Stimulated activated CD8-positive, alpha-beta memory T cell treated with anti-CD3 and anti-CD28 coated beads, Interleukin-12 subunit alpha, Interleukin-12 subunit beta, amount 100 ng/mL, for 24 hours (primary cell): Measurements from ENCODE around the gene STAM.
A peak's percentile ranks its signal among the peaks of the same experiment; 100 is the strongest.
"Not testable (repeated sequence)": the region's sequence is repeated elsewhere in the genome, so short reads cannot be mapped to it uniquely, and the experiment has no call there.

Source experiments
- DNase-seq: peaks from one replicate; pipeline ENCODE4 v3.0.0-alpha.2; 2020; ENCODE audit errors: extremely low read depth

The STAM gene

DNA sequence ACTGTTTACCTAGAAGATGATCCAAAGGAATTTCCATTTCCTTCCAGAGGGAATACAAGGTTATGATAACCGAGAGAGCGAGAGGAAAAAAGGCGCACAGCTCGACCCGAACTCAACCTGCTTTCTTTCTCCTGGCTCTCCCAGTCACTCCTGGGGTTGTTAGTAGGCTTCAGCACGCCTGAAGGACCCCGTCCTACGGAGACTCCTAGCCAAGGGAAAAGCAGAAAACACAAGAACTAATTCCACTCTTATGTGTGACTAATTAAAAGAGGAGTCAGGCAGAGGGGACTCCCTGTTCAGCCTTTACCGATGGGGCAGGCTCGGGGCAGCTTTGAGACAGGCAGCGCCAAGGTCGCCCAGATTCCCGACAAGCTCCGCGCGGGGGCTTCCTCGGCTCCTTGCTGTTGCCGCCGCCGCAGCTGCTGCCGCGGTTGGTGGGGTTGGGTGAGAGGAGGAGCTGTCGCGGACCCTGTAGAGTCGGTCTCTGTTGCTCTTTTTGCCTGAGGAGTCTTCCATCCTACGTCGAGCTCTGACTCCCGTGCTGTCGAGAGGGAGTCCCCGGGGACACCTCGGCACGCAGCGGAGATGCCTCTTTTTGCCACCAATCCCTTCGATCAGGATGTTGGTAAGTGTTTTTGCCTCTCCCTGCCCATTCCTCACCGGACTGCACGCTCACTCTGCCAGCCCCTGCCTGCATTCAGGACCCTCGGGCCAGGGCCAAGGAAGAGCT lies at the start of gene STAM:
TSS of gene STAM (plus strand) at position 397 of the 730 bp plus-strand sequence. CDS start at position 586, 189 bp downstream.
- DNase-seq: peak; percentile 78

DNA sequence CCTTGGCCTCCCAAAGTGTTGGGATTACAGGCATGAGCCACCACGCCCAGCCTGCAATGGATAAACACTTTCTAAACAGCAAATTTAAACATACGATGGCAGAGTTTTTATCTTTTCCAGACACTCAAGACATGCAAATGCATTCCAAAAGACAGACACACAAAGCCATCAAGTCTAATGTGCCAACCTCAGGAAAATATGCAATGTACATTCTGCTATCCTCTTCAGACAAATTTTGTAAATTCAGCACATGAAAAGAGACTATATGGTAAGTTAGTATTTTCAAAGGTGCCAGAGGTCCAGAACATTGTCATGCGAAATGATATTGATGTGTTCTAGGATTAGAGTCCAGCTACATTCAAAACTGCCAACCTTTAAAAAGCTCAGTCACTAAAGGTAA lies 46.6 kb upstream of the STAM start:
- no peak for DNase-seq

DNA sequence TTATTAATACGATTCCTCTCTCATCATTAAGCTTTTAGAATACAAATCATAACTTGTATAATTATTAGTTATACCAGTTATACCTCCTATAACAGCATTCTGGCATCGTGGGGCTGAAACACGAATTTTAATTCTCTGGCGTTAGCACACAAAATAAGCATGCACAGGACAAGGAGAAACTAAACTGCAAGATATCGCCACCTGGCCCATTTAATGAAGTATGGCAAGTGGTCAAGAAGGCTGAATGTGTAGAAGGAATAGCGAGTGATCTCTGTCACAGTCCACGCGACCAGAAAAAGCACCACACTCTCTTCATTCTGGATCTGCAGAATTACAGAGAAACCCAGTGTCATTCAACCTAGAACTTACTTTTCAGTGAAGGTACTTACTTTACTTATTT lies 44.9 kb upstream of the STAM start:
- no peak for DNase-seq

DNA sequence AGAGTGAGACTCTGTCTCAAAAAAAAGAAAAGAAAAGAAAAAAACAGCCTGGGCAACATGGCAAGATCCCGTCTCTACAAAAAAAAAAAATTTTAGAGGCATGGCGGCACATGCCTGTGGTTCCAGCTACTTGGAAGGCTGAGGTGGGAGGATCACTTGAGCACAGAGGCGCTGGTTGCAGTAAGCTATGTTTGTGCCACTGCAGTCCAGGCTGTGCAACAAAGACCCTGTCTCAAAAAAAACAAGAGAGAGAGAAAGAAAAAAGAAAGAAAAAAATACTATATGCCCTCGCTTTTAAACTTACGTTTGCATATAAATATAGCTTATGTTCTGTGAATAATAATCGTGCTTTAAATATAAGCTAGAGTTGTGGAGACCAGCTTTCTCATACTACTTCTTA lies 38.0 kb upstream of the STAM start:
- no peak for DNase-seq

DNA sequence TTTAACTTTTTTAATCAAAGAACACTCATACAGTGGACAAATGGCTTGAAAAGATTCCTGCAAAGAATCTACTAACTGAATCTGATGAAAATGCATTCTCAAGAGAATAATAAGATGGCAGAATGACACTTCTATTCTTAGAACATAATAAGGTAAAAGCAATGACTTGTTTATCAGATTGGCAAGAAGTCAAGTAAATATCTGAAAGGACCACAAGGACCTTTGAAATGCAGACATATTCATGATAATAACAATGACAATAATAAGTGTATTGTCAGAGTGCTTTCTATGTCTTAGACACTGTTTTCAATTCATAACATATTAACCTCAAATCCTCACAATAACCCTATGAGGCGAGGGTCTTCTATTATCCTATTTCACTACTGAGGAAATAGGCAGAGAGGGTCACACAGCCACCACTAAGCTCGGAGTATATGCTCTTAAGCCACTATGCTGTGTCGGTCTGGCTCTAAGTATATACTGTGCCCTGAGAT lies 37.4 kb upstream of the STAM start:
- no peak for DNase-seq

DNA sequence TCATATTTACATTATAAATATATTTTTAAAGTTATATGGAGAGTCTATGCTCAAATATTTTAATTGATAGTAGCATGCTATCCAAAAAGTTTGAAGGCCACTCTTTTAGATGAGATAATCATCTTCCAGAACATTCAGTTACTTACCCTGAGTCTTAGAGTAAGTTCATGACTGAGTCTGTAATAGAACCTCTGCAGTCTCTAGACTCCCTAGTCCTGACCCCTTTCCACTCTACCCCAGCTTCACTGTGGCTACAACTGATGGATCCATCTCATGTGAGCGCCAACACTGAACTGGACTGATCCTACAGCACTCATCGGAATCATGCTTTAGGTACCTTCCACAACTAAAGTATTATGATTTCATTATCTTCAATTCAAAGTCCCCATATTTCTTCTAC lies 36.9 kb upstream of the STAM start:
- DNase-seq: no peak

DNA sequence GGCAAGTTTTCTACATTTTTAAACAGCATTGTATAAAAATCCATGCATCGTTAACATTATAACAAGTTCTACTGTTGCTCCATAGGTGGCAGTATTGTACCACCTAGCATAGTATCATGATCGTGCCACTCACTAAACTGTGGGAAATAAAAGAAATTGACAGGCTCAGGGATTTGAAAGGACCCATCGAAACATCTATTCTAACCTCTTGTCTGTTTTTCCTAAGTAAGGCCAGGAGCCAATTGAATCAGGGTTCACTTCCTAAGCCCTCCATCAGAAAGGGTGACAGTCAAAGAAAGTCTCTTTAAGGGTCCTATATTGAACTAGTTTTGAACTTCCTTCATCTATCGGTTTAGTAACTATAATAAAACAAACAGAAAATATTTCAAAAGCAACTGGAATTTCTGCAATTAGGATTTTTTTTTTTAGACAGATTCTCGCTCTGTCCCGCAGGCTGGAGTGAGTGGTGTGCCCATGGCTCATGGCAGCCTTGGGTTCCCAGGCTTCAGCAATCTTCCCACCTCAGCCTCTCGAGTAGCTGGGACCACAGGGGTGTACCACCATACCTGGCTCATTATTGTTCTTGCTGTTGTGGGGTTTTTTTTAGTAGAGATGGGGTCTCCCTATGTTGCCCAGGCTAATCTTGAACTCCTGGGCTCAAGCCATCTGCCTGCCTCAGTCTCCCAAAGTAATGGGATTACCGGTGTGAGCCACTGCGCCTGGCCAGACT lies 36.2 kb upstream of the STAM start:
- DNase-seq: no peak

DNA sequence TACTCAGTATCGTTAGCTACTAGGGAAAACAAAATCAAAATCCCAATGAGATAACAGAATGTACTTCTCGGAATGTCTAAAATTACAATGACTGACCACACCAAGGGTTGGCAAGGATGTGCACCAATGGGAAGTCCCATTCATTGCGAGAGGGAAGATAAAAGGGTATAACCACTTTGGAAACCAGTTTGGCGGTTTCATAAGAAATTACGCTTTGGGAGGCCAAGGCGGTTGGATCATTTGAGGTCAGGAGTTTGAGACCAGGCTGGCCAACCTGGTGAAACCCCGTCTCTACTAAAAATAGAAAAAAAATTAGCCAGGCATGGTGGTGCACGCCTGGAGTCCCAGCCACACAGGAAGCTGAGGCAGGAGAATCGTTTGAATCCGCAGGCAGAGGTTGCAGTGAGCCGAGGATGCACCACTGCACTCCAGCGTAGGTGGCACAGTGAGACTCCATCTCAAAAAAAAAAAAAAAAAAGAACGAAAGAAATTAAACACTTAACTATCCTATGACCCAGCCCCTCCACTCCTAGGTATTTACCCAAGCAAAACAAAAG lies 34.4 kb upstream of the STAM start:
- DNase-seq: no peak

DNA sequence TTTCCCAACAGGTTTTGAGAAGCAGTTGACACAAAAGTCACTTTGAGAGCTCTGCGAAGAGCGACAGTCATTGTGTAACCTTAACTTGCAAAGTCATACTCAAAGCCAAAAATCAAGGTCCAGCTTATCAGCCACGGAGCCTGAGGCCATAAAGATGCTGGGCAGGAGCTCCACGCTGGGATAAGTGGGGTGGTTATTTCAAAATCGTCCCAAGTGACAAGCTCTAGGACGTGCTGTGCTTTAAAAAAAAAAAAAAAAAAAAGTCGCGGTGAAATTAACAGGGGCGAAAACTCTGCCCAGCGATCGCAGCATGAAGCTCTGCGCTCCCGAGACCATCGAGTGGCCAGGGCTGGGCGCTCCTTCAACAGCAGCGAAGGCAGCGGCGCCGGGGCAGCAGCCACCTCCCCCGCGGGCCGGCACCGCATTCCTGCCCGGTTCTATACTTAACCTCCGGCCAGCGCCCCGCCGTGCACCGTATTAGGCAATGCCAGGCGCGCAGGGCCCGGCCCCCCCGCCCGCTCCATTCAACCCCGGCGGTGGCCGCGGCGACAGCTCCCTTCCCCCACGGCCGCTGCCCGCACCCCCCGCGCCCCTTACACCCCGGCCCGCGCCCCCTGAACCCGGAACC lies 27.4 kb upstream of the STAM start:
- DNase-seq: no peak

DNA sequence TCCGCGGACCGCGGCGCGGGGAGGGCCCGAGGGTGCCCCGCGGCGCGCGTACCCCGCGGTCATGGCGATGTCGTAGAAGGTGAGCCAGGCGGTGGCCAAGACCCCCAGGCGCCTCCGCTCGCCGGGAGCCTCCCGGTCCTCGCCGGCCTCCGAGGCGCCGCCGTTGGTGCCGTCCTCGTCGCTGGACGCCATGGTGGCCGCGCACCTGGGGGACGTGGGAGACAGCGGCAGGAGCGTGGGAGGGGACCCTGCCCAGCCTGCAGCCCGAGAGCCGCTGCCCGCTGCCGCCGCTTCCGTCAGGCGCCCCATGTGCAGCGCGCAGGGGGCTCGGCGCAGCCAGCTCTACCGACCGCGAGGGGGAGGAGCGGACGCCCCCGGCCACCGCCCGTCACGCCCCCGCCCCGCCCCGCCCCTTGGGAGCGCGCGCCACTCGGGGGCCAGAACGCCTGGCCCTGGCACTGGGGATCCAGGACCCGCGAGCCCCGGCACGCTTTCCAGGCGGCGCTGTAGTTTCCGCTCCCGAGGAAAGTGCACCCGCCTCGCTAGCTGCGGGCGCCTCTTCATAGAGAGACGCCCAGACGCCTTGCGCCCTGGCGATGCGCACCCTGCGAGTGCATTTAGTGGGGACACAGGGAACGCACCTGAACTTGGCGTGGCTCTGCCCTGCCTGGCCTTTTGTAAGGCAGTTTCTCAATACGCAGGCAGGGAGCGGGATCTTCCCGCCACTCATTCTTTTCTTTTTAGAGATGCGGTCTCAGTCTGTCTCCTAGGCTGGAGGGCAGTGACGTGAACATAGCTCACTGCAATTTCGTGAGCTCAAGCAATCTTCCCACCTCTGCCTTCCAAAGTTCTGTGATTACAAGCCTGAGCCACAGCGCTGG lies 26.7 kb upstream of the STAM start, which contains the start of gene HACD1:
TSS of gene HACD1 (minus strand) at position 344 of the 881 bp plus-strand sequence. CDS start at position 309, 35 bp downstream.
- DNase-seq: peak; percentile 12

DNA sequence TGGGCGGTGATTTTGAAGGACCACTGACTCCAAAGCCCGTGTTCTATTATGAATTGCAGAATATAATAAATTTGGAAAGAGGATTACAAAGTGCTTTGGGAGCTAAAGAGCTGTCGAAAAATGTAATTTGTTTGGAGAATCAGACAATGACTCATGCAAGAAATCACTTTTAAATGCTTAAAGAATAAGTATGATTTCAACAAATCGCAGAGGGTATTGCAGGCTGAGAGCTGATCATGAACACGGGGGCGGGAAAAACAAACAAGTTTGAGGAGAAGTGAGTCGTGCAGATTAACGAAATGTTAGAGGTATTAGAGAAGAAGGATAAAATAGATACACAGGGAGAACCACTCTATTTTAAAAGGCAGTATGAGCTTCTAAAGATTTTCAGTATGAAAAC lies 21.9 kb upstream of the STAM start:
- DNase-seq: no peak

DNA sequence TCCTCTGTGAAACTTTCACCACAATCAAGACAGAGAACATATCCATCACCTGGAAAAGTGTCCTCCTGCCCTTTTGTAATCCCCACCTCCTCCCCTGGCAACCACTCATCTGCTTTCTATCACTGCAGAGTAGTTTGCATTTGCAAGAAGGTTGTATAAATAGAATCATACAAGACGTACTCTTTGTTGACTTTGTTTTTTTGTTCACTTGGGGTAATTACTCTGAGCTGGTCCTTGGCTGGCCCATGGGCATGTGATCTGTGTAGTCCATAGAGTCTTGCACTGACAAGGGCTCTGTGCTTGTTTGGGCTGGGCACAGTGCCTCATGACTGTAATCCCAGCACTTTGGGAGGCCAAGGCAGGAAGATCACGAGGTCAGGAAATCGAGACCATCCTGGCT lies 19.0 kb upstream of the STAM start:
- DNase-seq: no peak

DNA sequence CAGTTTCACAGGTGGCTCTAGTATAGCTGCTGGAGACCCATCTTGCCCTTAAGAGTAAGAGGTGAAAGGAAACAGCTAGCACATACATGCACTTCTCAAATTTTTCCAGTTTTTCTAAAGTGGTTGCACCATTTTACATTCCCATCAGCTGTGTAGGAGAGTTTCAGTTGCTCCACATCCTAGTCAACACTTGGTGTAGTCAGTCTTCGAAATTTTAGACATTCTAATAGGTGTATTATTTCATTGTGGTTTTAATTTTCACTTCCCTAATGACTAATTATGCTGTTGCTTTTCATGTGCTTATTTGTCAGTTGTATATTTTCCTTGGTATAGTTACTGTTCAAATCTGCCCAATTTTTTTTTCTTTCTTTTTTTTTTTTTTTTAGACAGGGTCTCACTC lies 17.3 kb upstream of the STAM start:
- DNase-seq: no peak

DNA sequence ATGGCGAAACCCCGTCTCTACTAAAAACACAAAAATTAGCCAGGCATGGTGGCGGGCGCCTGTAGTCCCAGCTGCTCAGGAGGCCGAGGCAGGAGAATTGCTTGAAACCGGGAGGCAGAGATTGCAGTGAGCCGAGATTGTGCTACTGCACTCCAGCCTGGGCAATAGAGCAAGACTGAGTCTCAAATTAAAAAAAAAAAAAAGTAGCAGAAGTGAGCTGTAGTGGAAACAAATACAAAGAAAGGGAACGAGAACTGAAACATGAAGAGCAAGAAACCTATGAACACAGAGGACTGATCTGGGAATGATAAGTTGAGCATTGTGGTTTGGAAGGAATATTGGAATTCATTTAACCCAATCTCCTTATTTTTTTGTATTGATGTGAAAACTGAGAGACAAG lies 11.4 kb upstream of the STAM start:
- not testable (repeated sequence) for DNase-seq

DNA sequence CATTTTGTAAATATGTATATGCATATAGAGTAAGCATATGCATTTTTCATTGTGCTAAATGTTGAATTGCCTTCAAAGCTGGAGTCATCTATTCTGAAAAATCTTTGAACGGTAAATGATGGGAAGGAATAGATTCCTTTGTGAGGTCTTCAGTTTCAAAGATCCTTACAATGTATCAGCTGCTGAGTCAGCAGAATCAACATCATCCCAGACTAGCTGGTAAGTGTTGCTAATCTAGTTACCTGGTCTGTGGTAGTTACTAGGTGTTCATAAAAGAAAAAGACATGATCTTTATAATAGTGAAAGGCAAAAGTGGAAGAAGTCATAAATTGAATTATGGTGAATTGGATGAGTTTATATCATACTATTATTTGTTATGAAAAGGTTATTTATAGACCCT lies 10.6 kb upstream of the STAM start:
- no peak for DNase-seq

DNA sequence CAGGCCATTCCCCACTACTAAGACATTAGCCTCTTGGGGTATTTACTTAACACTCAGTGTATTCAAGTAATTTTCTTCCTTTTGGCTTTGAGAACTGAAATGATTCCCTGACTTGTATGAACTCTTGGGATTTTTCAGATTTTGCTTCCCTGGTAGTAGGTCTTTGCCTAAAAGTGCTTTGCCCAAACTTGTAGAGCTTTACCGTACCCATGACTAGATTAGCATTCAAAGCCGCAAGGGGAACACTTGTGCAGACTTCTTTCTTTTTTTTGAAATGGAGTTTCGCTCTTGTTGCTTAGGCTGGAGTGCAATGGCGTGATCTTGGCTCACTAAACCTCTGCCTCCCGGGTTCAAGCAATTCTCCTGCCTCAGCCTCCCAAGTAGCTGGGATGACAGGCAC lies 6.1 kb upstream of the STAM start:
- DNase-seq: no peak

DNA sequence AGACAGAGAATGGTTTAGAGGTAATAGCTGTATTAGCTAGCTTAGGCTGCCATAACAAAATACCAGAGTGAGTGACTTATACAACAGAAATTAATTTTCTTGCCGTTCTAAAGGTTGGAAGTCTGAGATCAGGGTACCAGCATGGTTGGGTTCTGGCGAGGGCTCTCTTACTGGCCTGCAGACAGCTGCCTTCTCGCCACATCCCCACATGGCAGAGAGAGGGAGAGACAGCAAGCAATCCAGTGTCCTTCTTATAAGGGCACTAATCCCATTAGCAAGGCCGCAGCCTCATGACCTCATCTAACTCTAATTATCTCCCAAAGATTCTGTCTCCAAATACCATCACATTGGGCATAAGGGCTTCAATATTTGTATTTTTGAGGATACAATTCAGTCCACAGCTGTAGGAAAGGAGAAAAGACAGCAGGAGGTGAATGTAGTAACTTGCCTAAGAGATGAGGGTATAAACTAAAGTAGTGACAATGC lies 3.6 kb upstream of the STAM start:
- no peak for DNase-seq

DNA sequence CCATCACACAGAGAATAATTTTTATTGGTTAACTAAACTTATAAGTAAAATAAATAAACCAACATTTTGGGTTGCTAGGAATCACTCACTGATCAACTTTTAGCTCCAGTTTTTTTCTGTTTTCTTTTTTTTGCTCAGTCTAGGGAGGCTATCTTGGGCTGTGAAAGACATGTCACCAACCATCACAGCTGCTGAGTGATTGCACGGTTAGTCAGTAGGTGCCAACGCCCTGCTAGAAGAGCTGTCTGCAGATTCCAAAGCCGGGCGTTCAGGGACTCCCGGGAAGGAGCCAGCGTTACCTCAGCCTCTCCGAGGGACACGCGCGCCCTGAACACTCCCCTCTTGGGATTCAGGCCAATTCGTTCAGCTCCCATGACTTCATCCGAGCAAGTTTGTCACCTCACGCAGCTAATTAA lies 604 bp upstream of the STAM start:
- DNase-seq: no peak

DNA sequence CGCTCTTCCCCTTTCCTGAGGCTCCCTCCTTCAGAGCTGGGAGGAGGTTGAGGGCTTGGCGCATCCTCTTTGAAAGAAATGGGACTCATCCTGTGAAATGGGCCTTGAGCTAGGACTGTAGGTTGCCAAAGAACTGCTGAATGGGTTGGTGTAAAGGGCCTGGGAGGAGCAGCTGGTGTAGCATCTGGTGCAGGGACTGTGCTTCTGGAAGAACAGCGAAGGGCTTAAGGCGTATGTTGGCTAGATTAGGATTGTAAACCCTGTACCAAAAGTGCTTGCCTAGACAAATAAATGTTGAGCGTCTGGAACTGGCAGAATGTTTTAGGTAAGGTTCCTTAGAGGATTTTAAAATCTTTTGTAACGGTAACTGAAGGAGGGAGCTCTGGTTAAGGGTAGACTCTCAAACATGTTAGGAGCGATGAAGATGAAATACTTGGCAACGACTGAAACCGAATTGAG lies 563 bp downstream of the STAM start:
- no peak for DNase-seq

DNA sequence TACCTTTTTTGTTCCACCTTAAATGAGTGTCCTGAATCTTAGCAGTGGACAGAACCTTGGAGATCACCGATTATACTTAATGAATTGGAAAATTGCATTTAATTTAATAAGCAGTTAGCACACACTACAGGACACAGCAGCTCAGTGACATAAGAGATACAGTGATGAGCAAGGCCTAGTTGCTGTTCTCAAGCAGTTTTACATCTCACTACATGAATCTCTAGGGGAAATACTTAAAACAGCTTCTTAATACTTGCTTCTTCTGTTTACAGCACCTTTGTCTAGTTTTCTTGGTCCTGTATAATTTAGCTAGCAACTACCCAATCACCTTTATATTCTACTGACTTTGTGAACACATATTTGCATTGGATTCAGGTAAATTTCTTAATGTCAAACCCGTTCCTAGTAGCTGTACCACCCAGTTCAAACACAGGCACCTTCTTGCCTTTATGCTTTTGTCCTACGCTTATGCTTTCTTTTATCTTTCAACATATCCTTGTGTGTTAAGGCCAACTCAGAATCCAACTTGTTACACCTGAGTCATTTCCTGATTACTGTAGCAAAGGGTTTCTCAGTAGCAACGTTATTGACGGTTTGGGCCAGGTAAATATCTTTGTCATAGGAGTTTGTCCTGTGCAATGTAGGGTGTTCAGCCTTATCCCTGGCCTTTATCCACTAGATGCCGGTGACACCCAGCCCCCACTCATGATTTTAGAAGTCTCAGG lies 1.8 kb downstream of the STAM start:
- DNase-seq: no peak
